Tibial nerve (tissue), 4 donors: ENCODE results near the gene MCOLN2.

ENCODE experiments used
- CTCF ChIP-seq, 5 experiments: fragments of 200-600 bp in 3 of 5; fragments of 450-650 bp in 2 of 5; sonication (generic) in 3 of 5; IDR thresholded peaks; one replicate each; pipeline ENCODE4 v1.5.1; 2016 to 2019; ENCODE audit warnings: antibody characterized with exemption in 5 of 5, mild to moderate bottlenecking in 3 of 5, moderate library complexity in 2 of 5
- EP300 ChIP-seq, 2 donors: sonication (generic); formaldehyde crosslinking; IDR thresholded peaks; one replicate each; pipeline ENCODE4 v1.6.1; 2017; ENCODE audit warnings: antibody characterized with exemption in 2 of 2, mild to moderate bottlenecking in 1 of 2
- POLR2A ChIP-seq, 2 donors: fragments of 450-650 bp; IDR thresholded peaks; one replicate each; pipeline ENCODE4 v1.6.1; 2017; ENCODE audit warnings: antibody characterized with exemption in 2 of 2, mild to moderate bottlenecking in 2 of 2, moderate library complexity in 2 of 2

GRCh38 chr1:84907095-84907827 is 89.7 kb downstream of the MCOLN2 start:
- TF ChIP-seq EP300 (IDR thresholded peaks at IDR 0.05) (no peak), CTCF (IDR thresholded peaks at IDR 0.05) (no peak), POLR2A (IDR thresholded peaks at IDR 0.05) (no peak)
